ENCODE data around the gene SLCO3A1.
"Not testable (repeated sequence)": the region's sequence is repeated elsewhere in the genome, so short reads cannot be mapped to it uniquely, and the experiment has no call there.

The SLCO3A1 gene

DNA sequence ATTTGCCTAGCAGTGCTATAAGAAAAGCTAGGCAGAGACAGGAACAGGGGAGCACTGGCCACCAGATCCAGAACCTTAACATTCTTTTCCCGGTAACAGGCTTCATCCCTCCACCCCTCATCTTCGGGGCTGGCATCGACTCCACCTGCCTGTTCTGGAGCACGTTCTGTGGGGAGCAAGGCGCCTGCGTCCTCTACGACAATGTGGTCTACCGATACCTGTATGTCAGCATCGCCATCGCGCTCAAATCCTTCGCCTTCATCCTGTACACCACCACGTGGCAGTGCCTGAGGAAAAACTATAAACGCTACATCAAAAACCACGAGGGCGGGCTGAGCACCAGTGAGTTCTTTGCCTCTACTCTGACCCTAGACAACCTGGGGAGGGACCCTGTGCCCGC, 309.1 kb downstream of the SLCO3A1 start:
- DNase-seq (ENCODE audit: low read depth) = no peak

DNA sequence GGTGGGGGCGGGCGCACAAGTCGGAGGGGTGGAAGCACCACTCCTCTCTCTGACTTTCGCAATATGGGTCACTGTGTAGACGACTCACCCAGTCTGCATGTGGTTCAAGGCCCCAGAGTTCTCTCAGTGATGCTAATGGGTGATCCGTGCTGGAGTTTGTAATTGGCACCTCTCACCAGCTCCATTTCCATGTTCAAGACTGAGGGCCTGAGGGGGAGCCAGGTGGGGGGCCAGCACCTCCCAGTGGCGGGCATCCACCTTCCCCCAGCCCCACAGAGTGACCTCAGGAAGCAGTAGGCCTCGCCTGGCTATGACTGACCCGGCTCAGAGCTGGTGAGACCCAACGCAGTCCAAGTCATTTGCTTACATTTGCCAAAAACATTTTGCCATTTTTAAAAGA, 310.1 kb downstream of the SLCO3A1 start:
- DNase-seq (ENCODE audit: low read depth) = no peak

DNA sequence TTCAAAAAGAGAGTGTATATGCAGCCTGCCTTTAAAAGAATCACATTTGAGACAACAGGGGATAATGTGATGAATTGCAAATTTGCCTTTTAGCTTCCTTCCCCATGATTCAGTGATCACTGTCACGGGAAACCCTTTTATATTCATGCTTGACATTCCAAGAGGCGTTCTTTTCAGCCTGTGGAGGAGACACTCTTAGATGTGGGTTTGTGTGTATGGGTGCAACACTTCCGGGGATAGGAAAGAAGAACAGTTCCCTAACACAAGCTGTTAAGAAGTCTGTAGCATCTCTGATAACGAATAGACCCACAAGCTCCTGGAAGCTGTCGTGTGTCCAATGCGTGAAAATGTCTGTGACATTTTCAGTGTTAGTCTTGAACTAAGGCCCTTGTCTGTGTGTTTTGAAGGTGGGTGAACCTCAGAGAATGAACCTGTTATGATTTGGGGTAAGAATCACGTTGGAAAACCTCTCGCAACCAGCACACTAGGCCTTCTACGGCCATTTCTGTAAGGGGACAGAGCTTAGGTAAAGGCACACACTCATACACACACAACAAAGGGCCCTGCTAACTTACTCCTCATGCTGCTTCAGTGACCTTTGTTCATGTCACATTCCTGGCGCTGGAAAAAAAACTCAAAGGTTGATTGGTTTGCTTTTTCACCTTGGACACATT, 311.0 kb downstream of the SLCO3A1 start:
- DNase-seq (ENCODE audit: low read depth) = no peak

DNA sequence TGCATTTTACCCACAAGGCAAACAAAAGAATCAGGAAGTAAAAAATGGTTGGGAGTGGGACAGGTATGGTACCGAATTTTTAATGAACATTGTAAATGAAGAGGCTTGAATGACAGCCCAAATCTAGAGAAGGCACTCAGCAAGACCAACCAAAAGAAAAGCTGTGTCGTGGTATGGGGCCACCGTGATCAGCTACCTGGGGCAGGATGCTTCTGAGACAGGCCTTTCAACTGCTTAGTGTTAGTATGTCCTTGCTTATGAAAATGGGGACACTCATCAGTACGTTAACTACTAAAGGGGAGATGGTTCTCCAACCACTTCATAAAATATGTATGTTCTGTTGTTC, 311.5 kb downstream of the SLCO3A1 start:
- no peak for DNase-seq (ENCODE audit: low read depth)

DNA sequence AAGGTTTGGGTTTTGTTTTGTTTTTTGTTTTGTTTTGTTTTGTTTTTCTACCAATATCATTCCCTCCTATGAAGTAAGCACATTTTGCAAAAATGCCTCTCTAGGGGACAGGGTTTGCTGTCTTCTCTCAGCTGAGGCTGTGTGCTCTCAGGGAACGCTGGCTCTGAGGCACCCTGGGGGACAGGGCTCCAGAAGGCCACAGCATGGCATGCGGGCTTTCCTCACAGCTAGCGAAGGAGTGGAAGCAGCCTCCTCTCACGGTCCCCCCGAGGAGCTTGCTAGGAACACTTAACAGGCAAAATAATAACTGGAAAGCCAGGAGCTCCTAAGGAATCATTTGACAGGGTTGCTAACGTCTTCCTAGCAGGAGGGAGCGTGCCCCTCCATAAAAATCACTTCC, 312.5 kb downstream of the SLCO3A1 start:
- no peak for DNase-seq (ENCODE audit: low read depth)

DNA sequence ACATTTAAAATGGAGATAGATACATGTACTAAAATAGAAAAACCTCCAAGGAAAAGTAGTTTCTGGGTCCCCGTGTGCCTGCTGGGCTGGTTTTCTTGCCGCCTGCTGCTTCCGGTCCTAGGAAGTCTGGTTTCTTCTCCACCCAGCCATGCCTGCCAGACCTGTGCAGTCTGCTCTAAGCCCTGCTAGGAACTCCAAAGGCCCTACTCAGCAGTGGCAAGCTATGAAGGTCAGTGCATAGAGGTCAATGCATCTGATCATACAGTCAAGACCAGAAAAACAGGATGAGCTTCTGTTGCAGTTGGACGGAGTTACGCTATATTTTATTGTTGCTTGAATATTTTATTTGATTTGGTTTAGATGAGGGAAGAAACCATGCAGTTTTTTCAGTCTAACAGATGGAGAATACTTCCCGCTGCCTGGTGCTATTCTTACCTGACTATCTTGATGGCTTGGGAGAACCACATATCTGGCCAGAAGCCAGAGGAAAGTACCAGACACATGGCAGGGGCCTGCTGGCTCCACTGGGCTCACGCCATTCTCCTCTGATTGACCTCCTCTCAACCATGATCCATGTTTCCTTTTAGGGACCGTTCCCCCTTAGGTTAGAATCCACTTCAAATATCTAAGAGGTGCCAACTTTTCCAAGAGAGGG, 313.4 kb downstream of the SLCO3A1 start:
- no peak for DNase-seq (ENCODE audit: low read depth)

DNA sequence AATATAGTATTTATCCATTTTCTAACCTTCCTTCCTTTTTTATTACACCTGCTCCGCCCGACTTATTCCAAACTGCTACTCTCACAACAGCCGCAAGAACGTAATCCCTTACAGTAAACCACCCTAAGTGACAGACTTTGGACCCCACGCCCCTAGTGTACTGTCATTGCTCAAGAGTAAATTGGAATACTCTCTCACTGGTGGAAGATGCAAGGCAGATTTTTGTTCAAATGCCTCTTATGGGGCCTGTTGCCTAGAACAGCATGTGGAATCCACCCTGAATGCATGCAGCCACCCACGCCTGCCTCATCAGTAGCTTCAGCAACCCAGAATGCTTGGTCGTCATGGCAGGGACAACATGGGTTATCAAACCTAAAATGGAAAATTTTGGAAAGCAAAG, 313.9 kb downstream of the SLCO3A1 start:
- no peak for DNase-seq (ENCODE audit: low read depth)

DNA sequence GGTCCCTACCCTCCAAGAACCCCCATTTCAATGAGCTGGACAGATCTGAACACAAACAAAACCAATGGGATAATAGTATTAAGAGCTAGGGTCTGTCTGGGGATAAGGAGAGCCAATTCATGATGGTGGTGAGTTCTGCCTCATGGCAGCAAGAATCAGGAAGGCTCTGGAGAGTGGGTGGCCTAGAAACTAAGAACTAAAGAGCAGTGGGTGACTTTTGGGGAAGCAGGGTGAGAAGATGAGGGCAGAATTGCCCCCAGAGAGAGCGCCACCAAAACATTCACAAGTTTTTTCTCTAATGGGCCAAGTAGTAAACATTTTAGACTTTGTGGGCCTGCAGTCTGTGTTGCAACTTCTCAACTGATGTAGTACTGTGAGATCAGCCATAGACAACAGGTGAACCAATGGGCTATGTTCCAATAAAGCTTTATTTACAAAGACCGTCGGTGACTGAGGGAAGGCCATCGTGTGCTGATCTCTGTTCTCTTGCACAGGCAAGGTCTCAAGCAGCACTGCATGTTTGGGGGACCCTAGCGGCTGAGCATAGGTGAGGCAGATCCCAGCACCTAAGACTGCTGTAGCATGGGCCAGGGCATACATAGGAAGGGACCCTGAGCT, 314.7 kb downstream of the SLCO3A1 start:
- no peak for DNase-seq (ENCODE audit: low read depth)

DNA sequence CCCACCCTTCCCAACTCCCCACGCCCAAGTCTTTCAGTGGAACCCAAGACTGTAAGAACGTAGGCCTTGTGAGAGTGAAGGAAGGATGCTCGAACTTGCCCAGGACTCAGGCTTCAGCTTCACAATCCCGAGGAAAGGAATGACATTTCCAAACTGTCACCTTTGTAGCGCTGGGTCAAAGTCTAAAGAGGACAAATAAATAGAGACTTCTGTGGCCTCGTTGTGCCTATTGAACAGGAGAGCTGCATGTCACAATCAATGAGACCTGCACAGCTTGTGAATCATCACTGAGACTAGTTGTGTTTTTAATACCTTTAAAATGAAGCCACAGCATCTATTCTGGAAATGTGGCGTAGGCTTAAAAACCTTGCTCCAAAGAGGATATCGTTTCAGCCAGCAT, 317.4 kb downstream of the SLCO3A1 start:
- no peak for DNase-seq (ENCODE audit: low read depth)

DNA sequence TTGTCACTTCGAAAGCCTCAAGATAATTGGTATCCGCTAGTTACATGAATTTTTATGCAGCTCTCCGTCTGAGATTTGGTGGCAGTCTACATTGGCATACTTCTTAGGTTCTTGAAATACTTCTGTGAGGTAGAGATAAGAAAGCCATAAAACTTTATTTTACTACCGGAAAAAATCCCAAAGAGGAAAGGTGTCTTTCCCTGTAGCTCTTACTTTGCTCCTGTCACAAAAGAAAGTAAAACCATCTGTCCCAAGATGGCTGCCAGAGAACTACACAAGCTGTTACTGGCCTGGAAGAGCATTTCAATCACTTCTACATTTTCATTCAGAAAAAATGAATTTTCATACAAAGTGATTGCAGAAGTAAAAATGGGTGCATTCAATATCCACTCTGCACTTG, 325.4 kb downstream of the SLCO3A1 start:
- DNase-seq (ENCODE audit: low read depth) = no peak

DNA sequence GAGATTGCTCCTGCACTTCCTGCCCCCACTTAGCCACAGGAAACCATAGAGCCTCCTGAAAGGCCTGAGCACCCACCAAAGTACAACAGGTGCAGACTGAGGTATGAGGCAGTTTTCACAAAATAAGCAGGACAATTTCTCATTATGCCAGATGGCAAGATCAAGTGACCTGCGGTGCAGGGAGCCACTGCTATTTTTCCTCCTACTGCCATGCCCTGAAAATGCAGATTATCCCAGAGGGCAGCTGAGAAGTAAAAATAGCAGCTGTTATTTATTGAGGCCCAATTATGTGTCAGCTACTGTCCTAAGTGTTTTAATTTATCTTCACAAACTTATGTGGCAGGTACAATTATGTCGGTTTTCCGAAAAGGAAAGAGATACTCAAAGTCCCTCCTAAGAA, 330.6 kb downstream of the SLCO3A1 start:
- DNase-seq (ENCODE audit: low read depth) = no peak

DNA sequence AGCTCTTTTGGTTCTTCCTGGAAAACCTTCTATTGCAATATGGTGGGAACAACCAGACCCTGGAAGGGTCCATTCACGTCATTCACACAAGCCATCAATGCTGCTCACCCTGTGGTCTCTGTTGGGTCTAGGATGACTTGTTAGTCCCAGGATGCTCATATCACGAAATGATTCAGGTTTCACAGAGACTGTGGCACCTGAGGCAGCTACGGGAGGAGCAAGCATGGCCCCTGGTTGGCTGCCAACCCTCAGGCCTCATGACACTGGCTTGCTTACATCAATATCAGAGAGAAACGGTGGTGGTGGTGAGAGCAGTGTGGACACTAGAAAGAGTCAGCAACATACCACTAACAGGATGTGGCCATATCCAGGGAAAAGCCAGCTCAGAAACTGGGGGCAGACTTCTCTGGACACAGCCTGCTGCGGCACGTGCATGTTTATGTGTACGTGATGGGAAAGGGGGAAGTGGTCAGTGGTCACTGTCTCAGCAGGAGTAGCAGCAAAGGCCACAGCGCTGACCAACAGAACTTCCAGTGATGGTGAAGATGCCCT, 331.2 kb downstream of the SLCO3A1 start:
- no peak for DNase-seq (ENCODE audit: low read depth)

DNA sequence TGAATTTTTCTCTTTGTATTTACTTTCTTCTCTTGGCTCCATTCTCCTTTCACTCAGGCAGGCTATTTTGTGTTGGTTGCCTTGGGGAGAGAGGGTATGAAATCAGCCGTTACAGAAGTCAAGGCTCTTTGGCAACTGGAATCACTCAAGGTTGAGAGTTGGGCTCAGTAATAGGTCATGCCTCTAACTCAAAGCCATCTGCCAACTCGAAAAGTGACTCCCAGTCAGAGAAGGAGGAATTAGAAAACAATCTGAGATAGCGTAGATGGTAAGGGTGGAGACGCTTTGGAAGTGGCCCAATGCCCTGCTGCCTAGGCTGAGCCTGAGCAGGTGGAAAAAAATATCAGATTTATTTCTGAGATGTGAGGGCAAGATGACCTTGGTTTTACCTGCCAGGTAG, 334.5 kb downstream of the SLCO3A1 start:
- no peak for DNase-seq (ENCODE audit: low read depth)

DNA sequence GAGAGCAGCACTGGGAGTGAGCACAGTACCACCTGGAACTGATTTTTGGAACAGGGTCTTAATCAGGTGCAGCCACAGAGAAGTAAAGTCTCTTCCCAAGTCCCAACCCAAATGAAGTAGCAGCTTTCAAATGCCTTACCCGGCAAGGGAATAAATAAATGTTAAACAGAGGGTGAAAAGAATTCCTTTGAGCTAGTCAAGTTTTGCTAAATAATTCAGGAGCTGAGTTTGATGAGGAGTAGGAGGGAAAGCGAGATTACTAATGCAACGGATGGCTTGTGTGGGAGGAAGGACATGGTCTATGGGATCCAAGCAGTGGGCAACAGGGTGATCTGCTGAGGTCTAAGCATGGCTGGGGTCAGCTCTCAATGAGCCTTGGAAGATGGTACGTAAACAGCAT, 335.7 kb downstream of the SLCO3A1 start:
- no peak for DNase-seq (ENCODE audit: low read depth)

DNA sequence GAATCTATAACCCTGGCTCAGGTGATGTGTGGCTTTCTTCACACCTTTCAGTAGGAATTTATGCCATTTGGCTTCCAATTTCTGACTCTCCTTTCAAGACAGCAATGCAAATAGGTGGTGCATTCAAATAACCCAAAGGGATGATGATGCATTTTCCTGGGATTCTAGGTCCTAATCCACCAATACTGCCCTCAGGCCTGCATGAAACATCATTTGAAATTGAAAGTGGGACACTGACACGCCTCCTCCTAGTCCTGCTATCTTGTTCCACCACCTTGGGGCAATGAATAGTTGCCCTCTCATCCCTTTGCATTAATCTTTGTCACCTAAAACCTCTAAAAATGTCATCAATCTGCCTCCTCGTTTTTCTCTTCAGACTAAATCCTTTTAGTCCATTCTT, 341.7 kb downstream of the SLCO3A1 start:
- DNase-seq (ENCODE audit: low read depth) = no peak

DNA sequence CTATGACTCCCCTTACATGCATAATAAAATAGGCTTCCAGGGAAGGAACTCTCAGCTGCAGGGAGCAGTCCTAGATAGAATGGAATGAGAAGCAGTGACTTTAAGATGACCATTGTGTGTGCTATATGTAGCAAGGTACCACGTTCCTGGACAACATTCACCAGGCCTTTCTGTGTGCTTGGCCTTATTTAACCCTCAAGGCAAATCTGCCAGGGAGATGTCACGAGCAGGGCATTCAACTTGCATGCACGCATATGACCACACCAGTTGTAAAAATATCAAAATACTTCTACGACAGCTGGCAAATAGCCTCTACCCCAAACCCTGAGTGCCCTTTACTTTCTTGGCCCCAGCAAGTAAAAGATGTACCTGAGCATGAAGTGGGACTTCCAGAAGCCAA, 342.8 kb downstream of the SLCO3A1 start:
- DNase-seq (ENCODE audit: low read depth) = no peak

DNA sequence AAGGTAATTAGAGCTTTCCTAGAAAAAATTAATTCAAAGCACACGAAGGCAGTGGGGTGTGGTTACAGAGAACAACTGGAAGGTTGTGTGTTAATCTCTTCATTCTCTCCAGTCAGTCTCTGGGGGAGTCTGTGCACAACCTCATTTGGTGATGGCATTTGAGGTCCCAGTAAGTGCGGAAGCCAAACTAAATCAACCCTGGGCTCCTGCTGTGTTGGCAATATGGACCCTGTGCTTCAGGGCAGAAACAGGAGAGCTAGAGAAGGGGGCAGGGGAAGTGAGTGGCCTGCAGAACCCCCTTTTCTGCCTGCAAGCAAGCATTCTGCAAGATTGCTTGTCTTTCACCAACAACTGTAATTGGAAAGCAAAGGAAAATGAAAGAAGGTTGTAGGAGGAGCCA, 344.2 kb downstream of the SLCO3A1 start:
- no peak for DNase-seq (ENCODE audit: low read depth)

DNA sequence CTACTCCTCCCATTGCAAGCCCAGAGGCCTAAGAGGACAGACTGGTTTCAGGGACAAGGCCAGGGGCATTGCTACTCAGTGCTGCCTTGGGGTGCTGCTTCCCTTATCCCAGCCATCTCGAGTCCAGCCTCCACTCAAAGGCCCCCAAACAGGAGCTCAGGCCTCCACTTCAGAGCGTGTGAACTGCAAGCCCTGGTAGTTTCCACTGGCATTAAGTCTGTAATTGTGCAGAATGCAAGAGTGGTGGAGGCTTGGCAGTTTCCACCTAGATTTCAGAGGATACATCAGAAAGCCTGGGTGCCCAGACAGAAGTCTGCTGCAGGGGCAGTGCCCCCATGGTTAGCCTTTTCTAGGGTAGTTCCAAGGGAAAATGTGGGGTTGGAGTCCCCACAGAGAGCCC, 347.4 kb downstream of the SLCO3A1 start:
- no peak for DNase-seq (ENCODE audit: low read depth)

DNA sequence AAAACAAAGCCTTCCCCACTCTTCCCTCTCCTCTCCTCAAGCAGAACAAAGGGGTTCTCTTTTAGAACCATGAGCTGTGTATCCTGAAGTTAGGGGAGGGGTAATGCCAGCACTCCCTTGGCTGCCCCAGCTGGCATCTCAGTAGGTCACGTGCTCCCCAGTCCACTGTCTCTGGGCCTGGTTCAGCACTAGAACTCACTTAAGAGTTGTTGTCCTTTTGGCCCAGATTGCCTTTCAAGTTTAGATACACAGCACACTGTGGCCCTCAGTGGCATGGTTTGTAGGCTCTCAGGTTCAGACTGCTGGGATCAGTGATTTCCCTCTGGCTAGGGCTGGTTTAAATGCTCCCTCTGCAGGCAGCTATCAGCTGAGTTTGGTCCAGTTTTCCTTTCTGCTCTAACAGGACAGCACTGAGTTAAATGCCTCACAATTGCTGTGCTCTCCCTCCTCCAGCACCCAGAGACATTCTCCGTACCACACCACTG, 351.8 kb downstream of the SLCO3A1 start:
- DNase-seq (ENCODE audit: low read depth) = no peak

DNA sequence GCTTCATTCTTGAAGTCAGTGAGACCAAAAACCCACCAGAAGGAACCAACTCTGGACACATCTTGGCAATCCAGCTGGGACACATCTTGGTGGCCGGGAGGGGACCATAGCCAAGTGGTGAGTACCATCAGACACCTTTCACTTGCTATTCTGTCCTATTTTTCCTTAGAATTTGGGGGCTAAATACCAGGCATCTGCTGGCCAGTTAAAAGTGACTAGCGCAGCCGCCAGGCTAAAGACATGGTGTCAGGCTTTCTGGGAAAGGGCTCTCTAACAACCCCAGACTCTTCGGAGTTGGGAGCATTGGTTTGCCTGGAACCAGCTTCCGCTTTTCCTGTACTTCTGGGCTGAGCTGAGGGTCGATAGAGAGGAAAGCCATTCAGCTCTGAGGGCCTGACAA, 354.1 kb downstream of the SLCO3A1 start:
- DNase-seq (ENCODE audit: low read depth) = not testable (repeated sequence)
